Gastrocnemius medialis (tissue), 4 donors: ENCODE results near the gene CLEC1B.

Experiments used
- CTCF ChIP-seq, 5 experiments: fragments of 450-650 bp in 3 of 5; fragments of 200-600 bp in 2 of 5; sonication (generic) in 2 of 5; IDR thresholded peaks in 4 of 5; conservative IDR thresholded peaks in 1 of 5; 1 replicate in 4 of 5; 2 replicates in 1 of 5; pipeline ENCODE4 v1.5.1; 2016 to 2019; ENCODE audit warnings: antibody characterized with exemption in 5 of 5, mild to moderate bottlenecking in 3 of 5, moderate library complexity in 3 of 5
- POLR2A ChIP-seq, 2 donors: fragments of 450-650 bp; IDR thresholded peaks; one replicate each; pipeline ENCODE4 v1.6.1; 2017; ENCODE audit warnings: antibody characterized with exemption in 2 of 2, mild to moderate bottlenecking in 2 of 2, moderate library complexity in 2 of 2

GRCh38 chr12:9969673-9970072, 29.2 kb downstream of the CLEC1B start:
- TF ChIP-seq POLR2A (IDR thresholded peaks at IDR 0.05): no peak
- no peak for TF ChIP-seq CTCF (IDR thresholded peaks at IDR 0.05 in 4 of 5, conservative IDR thresholded peaks at IDR 0.05 in 1 of 5)
